ENCODE data around the gene KDM3B. TPM values are rescaled to one million over a fixed set of nuclear protein-coding genes. Genes with fewer than 3 reads are reported as not detected.
A peak's percentile ranks its signal among the peaks of the same experiment; 100 is the strongest.

KDM3B gene
- total and polyA plus RNA-seq, 9 of the 15 experiments (the other 6 are each of a cell fraction or from before 2014, with no cell fraction given), result 13.8 to 62.8 (median 41.9) TPM

DNA sequence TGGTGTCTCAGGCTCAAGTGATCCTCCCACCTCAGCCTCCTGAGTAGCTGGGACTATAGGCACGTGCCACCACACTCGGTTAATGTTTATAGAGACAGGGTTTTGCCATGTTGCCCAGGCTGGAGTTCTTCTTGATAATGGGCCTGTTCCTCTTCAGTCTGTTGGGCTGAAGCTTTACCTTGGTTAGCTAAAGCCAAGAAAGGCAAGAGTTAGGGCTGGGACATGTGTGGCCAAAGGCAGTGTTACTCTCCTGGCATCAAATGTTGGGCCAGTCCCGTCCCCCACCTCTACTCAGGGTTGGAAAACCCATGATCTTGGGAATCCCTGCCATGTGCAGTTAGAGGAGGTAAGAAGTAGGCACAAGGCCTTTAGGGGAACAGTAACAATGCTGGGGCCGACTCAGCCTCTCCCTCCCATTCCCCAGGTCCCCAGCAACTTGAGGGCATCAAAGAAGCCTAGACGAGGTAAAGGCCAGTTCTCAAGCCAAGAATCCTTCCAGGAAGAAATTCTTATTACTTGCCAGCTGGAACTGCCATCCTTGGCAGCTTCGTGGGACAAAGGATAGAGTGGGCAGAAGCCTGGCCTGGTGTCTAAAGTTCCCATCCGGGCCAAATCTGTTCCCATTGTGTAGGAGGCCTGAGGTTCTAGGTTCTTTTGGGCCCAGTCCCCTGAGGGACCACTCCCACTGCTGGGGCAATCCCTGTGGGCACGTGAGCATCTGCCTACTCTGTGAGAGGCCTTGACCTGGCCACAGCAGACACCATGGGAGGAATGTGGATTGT, 117.2 kb downstream of the KDM3B start:
- 28% methylated on average over 8 of the region's 8 CpGs for WGBS (ENCODE audit: insufficient coverage, low coverage, missing lambda C conversion rate)
- H3K9me3 ChIP-seq (replicated peaks; ENCODE audit: control insufficient read depth, insufficient read depth, low read depth, low read length), result no peaks in the 10 kb centered on the region
- in situ Hi-C loops (cut with MboI) (no loop called here), intact Hi-C loops (cut with micrococcal nuclease) (no loop called here)
- H2AFZ ChIP-seq (ENCODE audit: low read depth, low read length), result no peak overlapping the region
- ChIA-PET POLR2A (interaction anchor here (0.6 to 2.1 kb wide), 9 partner anchors 8 to 106 kb away, joined by 3 to 10 read pairs (median 4); partner anchors contain the start of gene ETF1), CTCF (ENCODE audit: low intra/inter-chr PET ratio) (no interaction called here)
- peaks cover 29% of the 10 kb centered on the region for H4K20me1 ChIP-seq (replicated peaks; ENCODE audit: control insufficient read depth, insufficient read depth, low read length)
- peaks cover 22% of the 10 kb centered on the region for H3K9me1 ChIP-seq (ENCODE audit: control insufficient read depth, insufficient read depth, low read length)
- H3K79me2 ChIP-seq (ENCODE audit: control insufficient read depth, insufficient read depth, low read length), result peaks cover 33% of the 10 kb centered on the region
- no peak overlapping the region for H3K27ac ChIP-seq (ENCODE audit: extremely low read depth, low read depth, low read length)
- ATAC-seq, result peak; percentile 24
- H3K4me2 ChIP-seq (ENCODE audit: insufficient read depth, low read length), result no peak overlapping the region
- H3K27me3 ChIP-seq (ENCODE audit: control insufficient read depth in 2 of 2, insufficient read depth in 2 of 2, low read length in 2 of 2), result no peaks in the 10 kb centered on the region
- peak in 1 of 4 experiments; percentile 44 for DNase-seq (ENCODE audit: extremely low read depth in 1 of 4, low spot score in 3 of 4)
- no peak overlapping the region for H3K4me3 ChIP-seq
- peaks cover 30% of the 10 kb centered on the region for H3K36me3 ChIP-seq (ENCODE audit: control insufficient read depth, insufficient read depth, low read length)
- peaks cover 19 to 29% of the 10 kb centered on the region in 2 experiments; a peak in 4 of 5 replicates for H3K4me1 ChIP-seq (replicated peaks in 1 of 2; ENCODE audit: control insufficient read depth in 2 of 2, insufficient read depth in 2 of 2, low read length in 2 of 2)
- BruUV-seq (replicated peaks), result no TSS peak
- no peak overlapping the region for H3K9ac ChIP-seq (ENCODE audit: insufficient read depth in 1 of 2, low read depth in 2 of 2, low read length in 2 of 2)
- FAIRE-seq, result no peak
- TF ChIP-seq KDM2B (CRISPR knock-in tag; IDR thresholded peaks at IDR 0.05) (no peak), RB1 (IDR thresholded peaks at IDR 0.05; ENCODE audit: low read depth) (no peak), KLF1 (tag; IDR thresholded peaks at IDR 0.05) (no peak), MCM2 (IDR thresholded peaks at IDR 0.05; ENCODE audit: low read depth) (no peak), FIP1L1 (IDR thresholded peaks at IDR 0.05; ENCODE audit: low read depth, low read length, poor library complexity, severe bottlenecking) (peak; percentile 24), NELFE (IDR thresholded peaks at IDR 0.05; ENCODE audit: insufficient read depth, insufficient read length) (no peak)
- TF ChIP-seq, protein P1, sequence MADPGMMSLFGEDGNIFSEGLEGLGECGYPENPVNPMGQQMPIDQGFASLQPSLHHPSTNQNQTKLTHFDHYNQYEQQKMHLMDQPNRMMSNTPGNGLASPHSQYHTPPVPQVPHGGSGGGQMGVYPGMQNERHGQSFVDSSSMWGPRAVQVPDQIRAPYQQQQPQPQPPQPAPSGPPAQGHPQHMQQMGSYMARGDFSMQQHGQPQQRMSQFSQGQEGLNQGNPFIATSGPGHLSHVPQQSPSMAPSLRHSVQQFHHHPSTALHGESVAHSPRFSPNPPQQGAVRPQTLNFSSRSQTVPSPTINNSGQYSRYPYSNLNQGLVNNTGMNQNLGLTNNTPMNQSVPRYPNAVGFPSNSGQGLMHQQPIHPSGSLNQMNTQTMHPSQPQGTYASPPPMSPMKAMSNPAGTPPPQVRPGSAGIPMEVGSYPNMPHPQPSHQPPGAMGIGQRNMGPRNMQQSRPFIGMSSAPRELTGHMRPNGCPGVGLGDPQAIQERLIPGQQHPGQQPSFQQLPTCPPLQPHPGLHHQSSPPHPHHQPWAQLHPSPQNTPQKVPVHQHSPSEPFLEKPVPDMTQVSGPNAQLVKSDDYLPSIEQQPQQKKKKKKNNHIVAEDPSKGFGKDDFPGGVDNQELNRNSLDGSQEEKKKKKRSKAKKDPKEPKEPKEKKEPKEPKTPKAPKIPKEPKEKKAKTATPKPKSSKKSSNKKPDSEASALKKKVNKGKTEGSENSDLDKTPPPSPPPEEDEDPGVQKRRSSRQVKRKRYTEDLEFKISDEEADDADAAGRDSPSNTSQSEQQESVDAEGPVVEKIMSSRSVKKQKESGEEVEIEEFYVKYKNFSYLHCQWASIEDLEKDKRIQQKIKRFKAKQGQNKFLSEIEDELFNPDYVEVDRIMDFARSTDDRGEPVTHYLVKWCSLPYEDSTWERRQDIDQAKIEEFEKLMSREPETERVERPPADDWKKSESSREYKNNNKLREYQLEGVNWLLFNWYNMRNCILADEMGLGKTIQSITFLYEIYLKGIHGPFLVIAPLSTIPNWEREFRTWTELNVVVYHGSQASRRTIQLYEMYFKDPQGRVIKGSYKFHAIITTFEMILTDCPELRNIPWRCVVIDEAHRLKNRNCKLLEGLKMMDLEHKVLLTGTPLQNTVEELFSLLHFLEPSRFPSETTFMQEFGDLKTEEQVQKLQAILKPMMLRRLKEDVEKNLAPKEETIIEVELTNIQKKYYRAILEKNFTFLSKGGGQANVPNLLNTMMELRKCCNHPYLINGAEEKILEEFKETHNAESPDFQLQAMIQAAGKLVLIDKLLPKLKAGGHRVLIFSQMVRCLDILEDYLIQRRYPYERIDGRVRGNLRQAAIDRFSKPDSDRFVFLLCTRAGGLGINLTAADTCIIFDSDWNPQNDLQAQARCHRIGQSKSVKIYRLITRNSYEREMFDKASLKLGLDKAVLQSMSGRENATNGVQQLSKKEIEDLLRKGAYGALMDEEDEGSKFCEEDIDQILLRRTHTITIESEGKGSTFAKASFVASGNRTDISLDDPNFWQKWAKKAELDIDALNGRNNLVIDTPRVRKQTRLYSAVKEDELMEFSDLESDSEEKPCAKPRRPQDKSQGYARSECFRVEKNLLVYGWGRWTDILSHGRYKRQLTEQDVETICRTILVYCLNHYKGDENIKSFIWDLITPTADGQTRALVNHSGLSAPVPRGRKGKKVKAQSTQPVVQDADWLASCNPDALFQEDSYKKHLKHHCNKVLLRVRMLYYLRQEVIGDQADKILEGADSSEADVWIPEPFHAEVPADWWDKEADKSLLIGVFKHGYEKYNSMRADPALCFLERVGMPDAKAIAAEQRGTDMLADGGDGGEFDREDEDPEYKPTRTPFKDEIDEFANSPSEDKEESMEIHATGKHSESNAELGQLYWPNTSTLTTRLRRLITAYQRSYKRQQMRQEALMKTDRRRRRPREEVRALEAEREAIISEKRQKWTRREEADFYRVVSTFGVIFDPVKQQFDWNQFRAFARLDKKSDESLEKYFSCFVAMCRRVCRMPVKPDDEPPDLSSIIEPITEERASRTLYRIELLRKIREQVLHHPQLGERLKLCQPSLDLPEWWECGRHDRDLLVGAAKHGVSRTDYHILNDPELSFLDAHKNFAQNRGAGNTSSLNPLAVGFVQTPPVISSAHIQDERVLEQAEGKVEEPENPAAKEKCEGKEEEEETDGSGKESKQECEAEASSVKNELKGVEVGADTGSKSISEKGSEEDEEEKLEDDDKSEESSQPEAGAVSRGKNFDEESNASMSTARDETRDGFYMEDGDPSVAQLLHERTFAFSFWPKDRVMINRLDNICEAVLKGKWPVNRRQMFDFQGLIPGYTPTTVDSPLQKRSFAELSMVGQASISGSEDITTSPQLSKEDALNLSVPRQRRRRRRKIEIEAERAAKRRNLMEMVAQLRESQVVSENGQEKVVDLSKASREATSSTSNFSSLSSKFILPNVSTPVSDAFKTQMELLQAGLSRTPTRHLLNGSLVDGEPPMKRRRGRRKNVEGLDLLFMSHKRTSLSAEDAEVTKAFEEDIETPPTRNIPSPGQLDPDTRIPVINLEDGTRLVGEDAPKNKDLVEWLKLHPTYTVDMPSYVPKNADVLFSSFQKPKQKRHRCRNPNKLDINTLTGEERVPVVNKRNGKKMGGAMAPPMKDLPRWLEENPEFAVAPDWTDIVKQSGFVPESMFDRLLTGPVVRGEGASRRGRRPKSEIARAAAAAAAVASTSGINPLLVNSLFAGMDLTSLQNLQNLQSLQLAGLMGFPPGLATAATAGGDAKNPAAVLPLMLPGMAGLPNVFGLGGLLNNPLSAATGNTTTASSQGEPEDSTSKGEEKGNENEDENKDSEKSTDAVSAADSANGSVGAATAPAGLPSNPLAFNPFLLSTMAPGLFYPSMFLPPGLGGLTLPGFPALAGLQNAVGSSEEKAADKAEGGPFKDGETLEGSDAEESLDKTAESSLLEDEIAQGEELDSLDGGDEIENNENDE (IDR thresholded peaks at IDR 0.05; ENCODE audit: low read depth, low read length), result peak; percentile 25
- TF ChIP-seq, protein P2, sequence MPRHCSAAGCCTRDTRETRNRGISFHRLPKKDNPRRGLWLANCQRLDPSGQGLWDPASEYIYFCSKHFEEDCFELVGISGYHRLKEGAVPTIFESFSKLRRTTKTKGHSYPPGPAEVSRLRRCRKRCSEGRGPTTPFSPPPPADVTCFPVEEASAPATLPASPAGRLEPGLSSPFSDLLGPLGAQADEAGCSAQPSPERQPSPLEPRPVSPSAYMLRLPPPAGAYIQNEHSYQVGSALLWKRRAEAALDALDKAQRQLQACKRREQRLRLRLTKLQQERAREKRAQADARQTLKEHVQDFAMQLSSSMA (CRISPR knock-in tag; IDR thresholded peaks at IDR 0.05), result 0 out of 2 replicates have a peak, but pooled peaks have one; percentile 35
